H1 (cell line): Measurements from ENCODE around the gene OLFM3. TPM values are rescaled to one million over a fixed set of nuclear protein-coding genes. Genes with fewer than 3 reads are reported as not detected.

Experiments
- CTCF ChIA-PET: fragments of 300-600 bp; sonication (Branson Sonifier 250); formaldehyde crosslinking; loops from one replicate; lab custom pipeline; 2021; ENCODE audit not compliant: partially characterized antibody; lab: Charles Lee
- POLR2A ChIA-PET: fragments of 300-600 bp; sonication (Branson Sonifier 250); formaldehyde crosslinking; loops from one replicate; lab custom pipeline; 2021; ENCODE audit warnings: inconsistent platforms; ENCODE audit not compliant: partially characterized antibody; lab: Charles Lee
- DNase-seq, 2 experiments: peaks; one replicate each; pipeline versions ENCODE4 v3.0.0 to v3.0.0-alpha.2; 2010 to 2022; ENCODE audit warnings: low spot score in 2 of 2, low read depth in 1 of 2, mixed read lengths in 1 of 2
- FAIRE-seq: peaks from 2 replicates; lab custom pipeline; 2011; peaks lifted over from hg19 to GRCh38; lab: Jason Lieb, UNC
- H2AFZ ChIP-seq: 2 replicates; pipeline ENCODE4 v1.8.1; 2012; ENCODE audit warnings: low read length, inconsistent platforms
- H2AK5ac ChIP-seq: 2 replicates; pipeline ENCODE4 v1.6.1; 2013; ENCODE audit warnings: low read depth, low read length
- H2BK120ac ChIP-seq: replicated peaks from 2 replicates; pipeline ENCODE3; 2013; ENCODE audit warnings: low read depth, low read length, inconsistent platforms
- H2BK12ac ChIP-seq: 2 replicates; pipeline ENCODE4 v1.6.1; 2013; ENCODE audit warnings: low read depth, low read length
- H2BK15ac ChIP-seq: 2 replicates; pipeline ENCODE4 v1.6.1; 2013; ENCODE audit warnings: low read length
- H2BK20ac ChIP-seq: 2 replicates; pipeline ENCODE4 v1.6.1; 2013; ENCODE audit warnings: low read length
- H2BK5ac ChIP-seq: 2 replicates; pipeline ENCODE4 v1.6.1; 2013; ENCODE audit warnings: low read depth, low read length
- H3K14ac ChIP-seq: 2 replicates; pipeline ENCODE4 v1.6.1; 2013; ENCODE audit warnings: inconsistent platforms; ENCODE audit not compliant: insufficient read length
- H3K18ac ChIP-seq: 2 replicates; pipeline ENCODE4 v1.6.1; 2013; ENCODE audit warnings: low read length; ENCODE audit errors: extremely low read depth
- H3K23ac ChIP-seq: 2 replicates; pipeline ENCODE4 v1.6.1; 2013; ENCODE audit warnings: inconsistent platforms; ENCODE audit not compliant: insufficient read length
- H3K23me2 ChIP-seq: 2 replicates; pipeline ENCODE4 v1.6.1; 2013; ENCODE audit warnings: low read depth, low read length
- H3K27ac ChIP-seq: 2 replicates; pipeline ENCODE4 v1.6.1; 2011; ENCODE audit warnings: low read depth, low read length, inconsistent platforms
- H3K27me3 ChIP-seq, 4 experiments: replicated peaks in 1 of 4; 1 replicate in 1 of 4; 2 replicates in 3 of 4; pipeline versions ENCODE4 v1.6.1 to v1.8.1; 2011 to 2013; ENCODE audit warnings: low read length in 3 of 4, mild to moderate bottlenecking in 3 of 4, inconsistent platforms in 2 of 4, mixed read lengths in 2 of 4, moderate library complexity in 1 of 4; ENCODE audit not compliant: control insufficient read depth in 3 of 4, insufficient read depth in 3 of 4; ENCODE audit errors: extremely low read depth in 1 of 4
- H3K36me3 ChIP-seq, 4 experiments: 2 replicates each; pipeline versions ENCODE4 v1.6.1 to v1.8.1; 2011 to 2013; ENCODE audit warnings: mild to moderate bottlenecking in 4 of 4, low read length in 3 of 4, moderate library complexity in 2 of 4, control low read depth in 1 of 4, inconsistent platforms in 1 of 4; ENCODE audit not compliant: insufficient read depth in 4 of 4, control insufficient read depth in 2 of 4
- H3K4ac ChIP-seq: replicated peaks from 2 replicates; pipeline ENCODE3; 2013; ENCODE audit warnings: low read length, low read depth, mixed read lengths, inconsistent platforms; ENCODE audit not compliant: insufficient read length
- H3K4me1 ChIP-seq, 4 experiments: replicated peaks in 1 of 4; 1 replicate in 1 of 4; 2 replicates in 3 of 4; pipeline versions ENCODE4 v1.6.1 to v1.8.1; 2011 to 2013; ENCODE audit warnings: low read length in 3 of 4, inconsistent platforms in 2 of 4, mixed read lengths in 1 of 4; ENCODE audit not compliant: insufficient read depth in 4 of 4, control insufficient read depth in 3 of 4
- H3K4me2 ChIP-seq, 2 experiments: 2 replicates each; pipeline versions ENCODE4 v1.6.1 to v1.8.1; 2011 to 2013; ENCODE audit warnings: low read depth in 2 of 2, low read length in 2 of 2, control low read depth in 1 of 2, inconsistent platforms in 1 of 2, mild to moderate bottlenecking in 1 of 2; ENCODE audit not compliant: insufficient read depth in 1 of 2
- H3K4me3 ChIP-seq, 4 experiments: fragments of 200-600, 300-600 bp in 1 of 4; sonication (generic), shearing (Covaris generic), sonication (Bioruptor Twin) in 1 of 4; 2 replicates each; pipeline versions ENCODE4 v1.5.1 to v1.8.1; 2011 to 2016; ENCODE audit warnings: low read length in 4 of 4, low read depth in 3 of 4, control low read depth in 2 of 4, inconsistent platforms in 2 of 4, mild to moderate bottlenecking in 2 of 4, mixed read lengths in 1 of 4, moderate library complexity in 1 of 4; ENCODE audit not compliant: insufficient read depth in 2 of 4; ENCODE audit errors: extremely low read depth in 1 of 4
- H3K56ac ChIP-seq: replicated peaks from 2 replicates; pipeline ENCODE3; 2013; ENCODE audit warnings: low read depth, mild to moderate bottlenecking, mixed read lengths, low read length, inconsistent platforms; ENCODE audit not compliant: insufficient read length
- H3K79me1 ChIP-seq: 2 replicates; pipeline ENCODE4 v1.6.1; 2013; ENCODE audit warnings: low read depth, low read length, control low read depth
- H3K79me2 ChIP-seq, 2 experiments: 2 replicates each; pipeline versions ENCODE4 v1.6.1 to v1.8.1; 2012 to 2013; ENCODE audit warnings: low read length in 2 of 2, mild to moderate bottlenecking in 2 of 2, inconsistent platforms in 1 of 2; ENCODE audit not compliant: insufficient read depth in 2 of 2, control insufficient read depth in 1 of 2
- H3K9ac ChIP-seq, 4 experiments: replicated peaks in 1 of 4; 1 replicate in 1 of 4; 2 replicates in 3 of 4; pipeline versions ENCODE4 v1.6.1 to v1.8.1; 2011 to 2013; ENCODE audit warnings: low read depth in 3 of 4, low read length in 3 of 4, control low read depth in 2 of 4, mild to moderate bottlenecking in 2 of 4, moderate library complexity in 2 of 4, inconsistent platforms in 1 of 4; ENCODE audit errors: extremely low read depth in 1 of 4
- H3K9me3 ChIP-seq, 2 experiments: 2 replicates each; pipeline versions ENCODE4 v1.6.1 to v1.8.1; 2012 to 2013; ENCODE audit warnings: mild to moderate bottlenecking in 2 of 2, moderate library complexity in 2 of 2, control low read depth in 1 of 2, inconsistent platforms in 1 of 2, low read depth in 1 of 2, low read length in 1 of 2, mixed read lengths in 1 of 2; ENCODE audit not compliant: insufficient read depth in 2 of 2
- H4K20me1 ChIP-seq, 2 experiments: replicated peaks in 1 of 2; 2 replicates each; pipeline versions ENCODE3 to v1.8.1; 2011 to 2013; ENCODE audit warnings: inconsistent platforms in 2 of 2, low read length in 2 of 2, mild to moderate bottlenecking in 1 of 2; ENCODE audit not compliant: insufficient read depth in 2 of 2, control insufficient read depth in 1 of 2
- H4K5ac ChIP-seq: 2 replicates; pipeline ENCODE4 v1.6.1; 2013; ENCODE audit warnings: low read length, low read depth, mixed read lengths, inconsistent platforms; ENCODE audit not compliant: insufficient read length
- H4K8ac ChIP-seq: 2 replicates; pipeline ENCODE4 v1.8.0; 2013; ENCODE audit warnings: mild to moderate bottlenecking, moderate library complexity, low read length, inconsistent platforms; ENCODE audit not compliant: insufficient read depth; ENCODE audit errors: extremely low read depth
- H4K91ac ChIP-seq: replicated peaks from 2 replicates; pipeline ENCODE3; 2013; ENCODE audit warnings: low read length, mixed read lengths, inconsistent platforms; ENCODE audit not compliant: insufficient read length
- EGR1 ChIP-seq: IDR thresholded peaks from 2 replicates; pipeline ENCODE4 v1.6.1; 2011; ENCODE audit warnings: low read depth, low read length, borderline replicate concordance
- GABPA ChIP-seq: IDR thresholded peaks from 2 replicates; pipeline ENCODE4 v1.6.1; 2011; ENCODE audit warnings: mild to moderate bottlenecking, low read length, moderate library complexity, borderline replicate concordance; ENCODE audit not compliant: insufficient read depth
- TBP ChIP-seq: IDR thresholded peaks from 2 replicates; pipeline ENCODE4 v1.6.1; 2011; ENCODE audit warnings: low read depth, low read length, improper control_type of control experiment
- polyA plus RNA-seq, 7 experiments: library from polyadenylated mRNA; depleted of rRNA in 3 of 7; stranded (reverse) in 5 of 7; unstranded in 2 of 7; fragments of >200 nt in 5 of 7; fragments of 200-250 nt in 2 of 7; gene quantifications; 1 replicate in 5 of 7; 2 replicates in 1 of 7; 4 replicates in 1 of 7; pipeline versions ENCODE4 v1.2.1 to v1.2.3, GENCODE V29; 2011 to 2013; ENCODE audit warnings: missing spikeins in 2 of 7, mixed read lengths in 2 of 7
- total RNA-seq: library from RNA; stranded (reverse); fragmentation: NEBNext Ultra II Directional; extraction: Animal tissue kit (Norgen Biotek cat#: 25700); gene quantifications from 2 replicates; pipeline ENCODE4 v1.2.1, GENCODE V29; 2021

Gene OLFM3
- total and polyA plus RNA-seq, 2 of the 8 experiments (the other 6 are each of a cell fraction or from before 2014, with no cell fraction given), result 0.30 to 0.32 TPM

- no peak overlapping the region for H3K14ac ChIP-seq
- no peak overlapping the region for H3K4me3 ChIP-seq
- no peak overlapping the region for H2BK12ac ChIP-seq
- H3K9me3 ChIP-seq, result no peaks in the 10 kb centered on the region
- no peak overlapping the region for H2BK20ac ChIP-seq
- POLR2A ChIA-PET, result no interaction called here
- no peaks in the 10 kb centered on the region for H3K36me3 ChIP-seq
- H2BK120ac ChIP-seq, result no peak overlapping the region
- no peaks in the 10 kb centered on the region for H3K79me2 ChIP-seq
- H3K18ac ChIP-seq, result no peak overlapping the region
- no peak overlapping the region for H2BK5ac ChIP-seq
- H4K20me1 ChIP-seq, result no peaks in the 10 kb centered on the region
- H3K56ac ChIP-seq, result no peak overlapping the region
- no peak overlapping the region for H3K4ac ChIP-seq
- no peak overlapping the region for H4K5ac ChIP-seq
- no peak overlapping the region for H3K23ac ChIP-seq
- H3K23me2 ChIP-seq, result no peaks in the 10 kb centered on the region
- H3K4me1 ChIP-seq, result no peaks in the 10 kb centered on the region
- no peaks in the 10 kb centered on the region for H3K79me1 ChIP-seq
- H3K9ac ChIP-seq, result peak overlapping the region in 1 of 4 experiments; percentile 8; a peak in 1 of 7 replicates
- FAIRE-seq, result no peak
- TF ChIP-seq GABPA (no peak), TBP (no peak), EGR1 (no peak)
- TF ChIP-seq, all 59 proteins: peak for 0
- H2AK5ac ChIP-seq, result no peak overlapping the region
- no peak overlapping the region for H4K91ac ChIP-seq
- H3K4me2 ChIP-seq, result no peak overlapping the region
- H3K27me3 ChIP-seq, result no peaks in the 10 kb centered on the region
- H2AFZ ChIP-seq, result peak overlapping the region; percentile 83; the same call in 1 of the 2 replicates
- H4K8ac ChIP-seq, result no peak overlapping the region
- DNase-seq, result no peak
- no peak overlapping the region for H2BK15ac ChIP-seq
- CTCF ChIA-PET, result interaction anchor here (0.7 to 1.0 kb wide), 2 partner anchors 256 to 299 kb away, joined by 3 read pairs; no protein-coding TSS in a partner anchor
- no peak overlapping the region for H3K27ac ChIP-seq
Measured at GRCh38 chr1:101875891-101876290, 120.8 kb downstream of the OLFM3 start.
